HuH-7 (cell line): Measurements from ENCODE around the gene SMIM36.
A peak's percentile ranks its signal among the peaks of the same experiment; 100 is the strongest.
"Not testable (repeated sequence)": the region's sequence is repeated elsewhere in the genome, so short reads cannot be mapped to it uniquely, and the experiment has no call there.

ENCODE experiments used
- DNase-seq: peaks from one replicate; pipeline ENCODE4 v3.0.0; 2011; ENCODE audit warnings: low spot score

Gene SMIM36

GRCh38 chr17:55510986-55511721, at the start of gene SMIM36:
TSS of gene SMIM36 (minus strand) at chr17:55511452.
- no peak for DNase-seq

GRCh38 chr17:55555772-55556171, 44.5 kb upstream of the SMIM36 start:
- no peak for DNase-seq

- DNase-seq = peak; percentile 48
These were observed 37.9 kb upstream of the SMIM36 start for GRCh38 chr17:55549140-55549539.

GRCh38 chr17:55546991-55547664, 35.9 kb upstream of the SMIM36 start:
- DNase-seq = no peak

- no peak for DNase-seq
These were observed 35.2 kb upstream of the SMIM36 start for GRCh38 chr17:55546481-55546880.

GRCh38 chr17:55545806-55546205, 34.6 kb upstream of the SMIM36 start:
- no peak for DNase-seq

- no peak for DNase-seq
These were observed 32.5 kb upstream of the SMIM36 start for GRCh38 chr17:55543709-55544108.

GRCh38 chr17:55540414-55541091, 29.3 kb upstream of the SMIM36 start:
- no peak for DNase-seq

- no peak for DNase-seq
These were observed 25.0 kb upstream of the SMIM36 start for GRCh38 chr17:55536205-55536604.

GRCh38 chr17:55533608-55534007, 22.4 kb upstream of the SMIM36 start:
- DNase-seq = no peak

- DNase-seq = no peak
These were observed 21.4 kb upstream of the SMIM36 start for GRCh38 chr17:55532670-55533069.

- no peak for DNase-seq
These were observed 19.9 kb upstream of the SMIM36 start for GRCh38 chr17:55531053-55531728.

GRCh38 chr17:55530064-55530463, 18.8 kb upstream of the SMIM36 start:
- DNase-seq = no peak

GRCh38 chr17:55527540-55528118, 16.4 kb upstream of the SMIM36 start:
- peak; percentile 41 for DNase-seq

- DNase-seq = no peak
These were observed 13.4 kb upstream of the SMIM36 start for GRCh38 chr17:55524440-55525220.

- DNase-seq = not testable (repeated sequence)
These were observed 11.8 kb upstream of the SMIM36 start for GRCh38 chr17:55523032-55523431.

GRCh38 chr17:55521186-55521585, 9.9 kb upstream of the SMIM36 start:
- no peak for DNase-seq

- DNase-seq = no peak
These were observed 9.2 kb upstream of the SMIM36 start for GRCh38 chr17:55520402-55520801.

GRCh38 chr17:55518510-55518909, 7.3 kb upstream of the SMIM36 start:
- no peak for DNase-seq

- DNase-seq = peak; percentile 59
These were observed 2.8 kb upstream of the SMIM36 start for GRCh38 chr17:55513885-55514590.

GRCh38 chr17:55507669-55508068, 3.6 kb downstream of the SMIM36 start:
- DNase-seq = not testable (repeated sequence)
